A673 (cell line): ENCODE data around the gene E2F7. TPM values are rescaled to one million over a fixed set of nuclear protein-coding genes. Genes with fewer than 3 reads are reported as not detected.
A peak's percentile ranks its signal among the peaks of the same experiment; 100 is the strongest.

Experiments
- BruUV-seq: library from RNA; stranded (reverse); fragments of 400-500 nt; replicated peaks from 2 replicates; lab custom pipeline; 2021; lab: Mats Ljungman, UMichigan
- CTCF ChIA-PET: fragments of 300-600 bp; sonication (Branson Sonifier 250); formaldehyde crosslinking; loops from one replicate; lab custom pipeline; 2022; ENCODE audit warnings: antibody characterized with exemption; lab: Charles Lee
- POLR2A ChIA-PET: fragments of 300-600 bp; sonication (Branson Sonifier 250); formaldehyde crosslinking; loops from one replicate; lab custom pipeline; 2022; ENCODE audit warnings: antibody characterized with exemption; ENCODE audit not compliant: low non-redundant PET; lab: Charles Lee
- DNase-seq: peaks from one replicate; pipeline ENCODE4 v3.0.0-alpha.2; 2015; ENCODE audit warnings: low spot score
- H3K27ac ChIP-seq: fragments of 200-600 bp; sonication (generic); 2 replicates; pipeline ENCODE4 v1.5.1; 2016; ENCODE audit warnings: mixed run types, low read depth, mild to moderate bottlenecking, mixed read lengths, antibody characterized with exemption, low read length; ENCODE audit not compliant: poor library complexity, severe bottlenecking
- H3K27me3 ChIP-seq: fragments of 200-600 bp; sonication (generic); replicated peaks from 2 replicates; pipeline ENCODE4 v1.6.1; 2017; ENCODE audit warnings: mixed run types, low read depth, mild to moderate bottlenecking, mixed read lengths, antibody characterized with exemption, low read length; ENCODE audit not compliant: insufficient read depth, poor library complexity
- H3K36me3 ChIP-seq: fragments of 200-600 bp; sonication (generic); 2 replicates; pipeline ENCODE4 v1.6.1; 2016; ENCODE audit warnings: mixed run types, mild to moderate bottlenecking, mixed read lengths, antibody characterized with exemption, low read length; ENCODE audit not compliant: insufficient read depth, poor library complexity, severe bottlenecking
- H3K4me1 ChIP-seq: fragments of 200-600 bp; sonication (generic); 2 replicates; pipeline ENCODE4 v1.6.1; 2017; ENCODE audit warnings: mixed run types, mild to moderate bottlenecking, mixed read lengths, antibody characterized with exemption, low read length; ENCODE audit not compliant: insufficient read depth, poor library complexity, severe bottlenecking
- H3K4me3 ChIP-seq: fragments of 200-600 bp; sonication (generic); 2 replicates; pipeline ENCODE4 v1.5.1; 2016; ENCODE audit warnings: low read depth, mixed run types, mild to moderate bottlenecking, mixed read lengths, low read length; ENCODE audit not compliant: poor library complexity, severe bottlenecking
- H3K9me3 ChIP-seq: fragments of 200-600 bp; sonication (generic); 2 replicates; pipeline ENCODE4 v1.6.1; 2016; ENCODE audit warnings: mixed run types, low read depth, mild to moderate bottlenecking, mixed read lengths, antibody characterized with exemption, low read length; ENCODE audit not compliant: poor library complexity, severe bottlenecking
- CTCF ChIP-seq: fragments of 300-800, 200-600 bp; sonication (generic); conservative IDR thresholded peaks from 2 replicates; pipeline ENCODE4 v1.5.1; 2017; ENCODE audit warnings: low read depth, mild to moderate bottlenecking, antibody characterized with exemption, low read length, moderate library complexity, mixed read lengths
- EZH2 ChIP-seq: fragments of 200-600 bp; sonication (generic); IDR thresholded peaks from 2 replicates; pipeline ENCODE4 v1.6.1; 2017; ENCODE audit warnings: borderline replicate concordance, low read depth, mild to moderate bottlenecking, mixed read lengths, antibody characterized with exemption, low read length; ENCODE audit not compliant: poor library complexity, severe bottlenecking
- intact Hi-C: fragments of 100-400 bp; cut with micrococcal nuclease; formaldehyde crosslinking; loops from one replicate; pipeline ENCODE4 v1.10.0; 2022; ENCODE audit not compliant: unreplicated experiment
- total RNA-seq: library from RNA; stranded (reverse); gene quantifications from 2 replicates; pipeline ENCODE4 v1.2.3, GENCODE V29; 2021

The E2F7 gene
- total RNA-seq, 1 experiment from 2014 or later, result 26.7 TPM

GRCh38 chr12:77013091-77013490 is 52.3 kb downstream of the E2F7 start:
- no peak for TF ChIP-seq CTCF
- TF ChIP-seq EZH2, result no peak
- ChIA-PET POLR2A (no interaction called here), CTCF (no interaction called here)
- H3K4me3 ChIP-seq, result no peak overlapping the region
- intact Hi-C loops, result loop anchor here (10.0 kb wide), 2 partner anchors 188 to 218 kb away; no protein-coding TSS in a partner anchor
- no peak overlapping the region for H3K27ac ChIP-seq
- H3K9me3 ChIP-seq, result no peaks in the 10 kb centered on the region
- no peaks in the 10 kb centered on the region for H3K4me1 ChIP-seq
- no peak for DNase-seq
- no TSS peak for BruUV-seq
- no peaks in the 10 kb centered on the region for H3K27me3 ChIP-seq
- no peaks in the 10 kb centered on the region for H3K36me3 ChIP-seq

- H3K9me3 ChIP-seq, result no peaks in the 10 kb centered on the region
- TF ChIP-seq EZH2 (no peak), CTCF (peak; percentile 99)
- peak; percentile 86 for DNase-seq
- peak overlapping the region; percentile 6 for H3K4me3 ChIP-seq
- no peak overlapping the region for H3K27ac ChIP-seq
- POLR2A ChIA-PET, result no interaction called here
- no peaks in the 10 kb centered on the region for H3K36me3 ChIP-seq
- no TSS peak for BruUV-seq
- CTCF ChIA-PET, result interaction anchor here (0.5 to 1.4 kb wide), 10 partner anchors 12 to 389 kb away, joined by 3 to 20 read pairs (median 5); no protein-coding TSS in a partner anchor
- no peaks in the 10 kb centered on the region for H3K4me1 ChIP-seq
- intact Hi-C loops, result loop anchor here (1.0 to 10.0 kb wide), 3 partner anchors 186 to 390 kb away; no protein-coding TSS in a partner anchor
- H3K27me3 ChIP-seq, result no peaks in the 10 kb centered on the region
Measured at GRCh38 chr12:77010691-77011548, 54.4 kb downstream of the E2F7 start.

- H3K4me1 ChIP-seq, result no peaks in the 10 kb centered on the region
- CTCF ChIA-PET, result no interaction called here
- H3K36me3 ChIP-seq, result no peaks in the 10 kb centered on the region
- POLR2A ChIA-PET, result no interaction called here
- H3K4me3 ChIP-seq, result no peak overlapping the region
- no TSS peak for BruUV-seq
- no peaks in the 10 kb centered on the region for H3K27me3 ChIP-seq
- H3K27ac ChIP-seq, result no peak overlapping the region
- no peak for DNase-seq
- H3K9me3 ChIP-seq, result no peaks in the 10 kb centered on the region
- no peak for TF ChIP-seq CTCF
- TF ChIP-seq EZH2, result no peak
- intact Hi-C loops, result loop anchor here (5.0 kb wide), 1 partner anchor 55 kb away; no protein-coding TSS in a partner anchor
Measured at GRCh38 chr12:77007476-77007875, 57.9 kb downstream of the E2F7 start.
